Tibial nerve (tissue), 3 donors: Measurements from ENCODE around the gene DNAJC1.

ENCODE experiments used
- POLR2A ChIP-seq, 2 donors: fragments of 450-650 bp; IDR thresholded peaks; one replicate each; pipeline ENCODE4 v1.6.1; 2017; ENCODE audit warnings: antibody characterized with exemption in 2 of 2, mild to moderate bottlenecking in 2 of 2, moderate library complexity in 2 of 2
- TF ChIP-seq, protein P1 (sequence below), 5 experiments: fragments of 200-600 bp in 3 of 5; fragments of 450-650 bp in 2 of 5; sonication (generic) in 3 of 5; IDR thresholded peaks; one replicate each; pipeline ENCODE4 v1.5.1; 2016 to 2019; ENCODE audit warnings: antibody characterized with exemption in 5 of 5, mild to moderate bottlenecking in 3 of 5, moderate library complexity in 2 of 5

DNA sequence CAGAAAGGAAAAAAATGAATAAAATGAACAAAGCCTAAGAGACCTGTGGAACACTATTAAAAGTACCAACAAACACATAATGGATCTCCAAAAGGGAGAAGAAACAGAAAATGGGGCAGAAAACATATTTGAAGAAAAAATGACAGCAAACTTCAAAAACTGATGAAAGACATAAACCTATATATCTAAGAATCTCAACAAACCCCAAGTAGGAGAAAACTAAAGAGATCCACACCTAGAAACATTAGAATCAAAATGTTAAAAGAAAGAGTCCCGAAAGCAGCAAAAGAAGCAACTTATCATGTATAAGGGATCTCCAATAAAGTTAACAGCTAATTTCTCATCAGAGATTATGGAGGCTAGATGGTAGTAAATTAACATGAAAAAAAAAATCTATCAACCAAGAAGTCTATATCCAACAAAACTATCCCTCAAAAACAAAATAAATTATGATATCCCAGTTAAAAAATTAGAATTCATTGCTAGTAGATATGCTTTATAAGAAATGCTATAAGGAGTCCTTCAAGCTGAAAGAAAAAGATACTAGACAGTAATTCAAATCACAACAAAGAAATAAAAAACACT lies 68.0 kb downstream of the DNAJC1 start:
- TF ChIP-seq POLR2A (IDR thresholded peaks at IDR 0.05): no peak
- TF ChIP-seq, protein P1, sequence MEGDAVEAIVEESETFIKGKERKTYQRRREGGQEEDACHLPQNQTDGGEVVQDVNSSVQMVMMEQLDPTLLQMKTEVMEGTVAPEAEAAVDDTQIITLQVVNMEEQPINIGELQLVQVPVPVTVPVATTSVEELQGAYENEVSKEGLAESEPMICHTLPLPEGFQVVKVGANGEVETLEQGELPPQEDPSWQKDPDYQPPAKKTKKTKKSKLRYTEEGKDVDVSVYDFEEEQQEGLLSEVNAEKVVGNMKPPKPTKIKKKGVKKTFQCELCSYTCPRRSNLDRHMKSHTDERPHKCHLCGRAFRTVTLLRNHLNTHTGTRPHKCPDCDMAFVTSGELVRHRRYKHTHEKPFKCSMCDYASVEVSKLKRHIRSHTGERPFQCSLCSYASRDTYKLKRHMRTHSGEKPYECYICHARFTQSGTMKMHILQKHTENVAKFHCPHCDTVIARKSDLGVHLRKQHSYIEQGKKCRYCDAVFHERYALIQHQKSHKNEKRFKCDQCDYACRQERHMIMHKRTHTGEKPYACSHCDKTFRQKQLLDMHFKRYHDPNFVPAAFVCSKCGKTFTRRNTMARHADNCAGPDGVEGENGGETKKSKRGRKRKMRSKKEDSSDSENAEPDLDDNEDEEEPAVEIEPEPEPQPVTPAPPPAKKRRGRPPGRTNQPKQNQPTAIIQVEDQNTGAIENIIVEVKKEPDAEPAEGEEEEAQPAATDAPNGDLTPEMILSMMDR (IDR thresholded peaks at IDR 0.05): no peak
